Cardiac muscle cell (in vitro differentiated cells and primary cell): ENCODE results near the gene SLC9C2. TPM values are rescaled to one million over a fixed set of nuclear protein-coding genes. Genes with fewer than 3 reads are reported as not detected.

Experiments
- DNase-seq, 2 donors: peaks; one replicate each; pipeline versions ENCODE4 v3.0.0 to v3.0.0-alpha.2; 2010 to 2017; ENCODE audit warnings: low read depth in 1 of 2, low spot score in 1 of 2
- H3K27ac ChIP-seq: fragments of 200-600 bp; sonication (generic); 2 replicates; pipeline ENCODE4 v1.5.1; 2016
- H3K27me3 ChIP-seq: fragments of 200-600 bp; sonication (generic); 2 replicates; pipeline ENCODE4 v1.6.0; 2016; ENCODE audit warnings: control low read depth
- H3K36me3 ChIP-seq: fragments of 200-600 bp; sonication (generic); 2 replicates; pipeline ENCODE4 v1.5.1; 2016; ENCODE audit warnings: control low read depth
- H3K4me1 ChIP-seq: fragments of 200-600 bp; sonication (generic); 2 replicates; pipeline ENCODE4 v1.8.1; 2017; ENCODE audit warnings: low read depth, mild to moderate bottlenecking, mixed run types
- H3K4me3 ChIP-seq: fragments of 200-600 bp; sonication (generic); 2 replicates; pipeline ENCODE4 v1.5.1; 2016; ENCODE audit warnings: mild to moderate bottlenecking
- H3K9me3 ChIP-seq: fragments of 200-600 bp; sonication (generic); 2 replicates; pipeline ENCODE4 v1.5.1; 2017; ENCODE audit warnings: low read depth, mild to moderate bottlenecking, control low read depth
- polyA plus RNA-seq: library from polyadenylated mRNA; unstranded; fragments of >200 nt; fragmentation: Nextera tagmentation; extraction: Ambion mirVana; gene quantifications from 2 replicates; pipeline ENCODE4 v1.2.1, GENCODE V29; 2016
- total RNA-seq: library from RNA; depleted of rRNA; stranded (reverse); fragments of >200 nt; gene quantifications from 2 replicates; pipeline ENCODE4 v1.2.3, GENCODE V29; 2016
- TF ChIP-seq, protein P1 (sequence below): IDR thresholded peaks from 2 replicates; pipeline ENCODE4 v1.5.1; 2012; ENCODE audit warnings: low read depth, mild to moderate bottlenecking, low read length

Gene SLC9C2
- total and polyA plus RNA-seq, 2 experiments from 2014 or later: 0.87 TPM; not detected in 1

DNA sequence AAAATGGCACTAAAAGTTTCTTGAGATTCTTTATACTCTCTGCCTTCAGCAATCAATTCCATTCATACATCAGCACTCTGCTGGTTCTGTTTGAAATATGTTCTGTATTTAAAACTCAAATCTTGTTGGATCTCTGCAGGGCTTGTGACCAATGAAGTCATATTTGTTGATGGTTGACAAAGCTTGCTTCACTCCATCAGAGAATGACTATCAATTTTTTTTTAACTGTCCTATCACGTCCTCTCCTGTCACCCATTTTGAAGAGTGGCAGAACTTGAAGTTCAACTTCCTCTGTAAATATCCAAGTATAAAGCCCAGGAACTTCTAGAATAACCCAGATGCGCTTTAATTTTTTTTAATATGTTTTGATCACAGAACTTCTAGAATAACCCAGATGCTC, 114.9 kb downstream of the SLC9C2 start:
- H3K9me3 ChIP-seq: no peaks in the 10 kb centered on the region
- H3K36me3 ChIP-seq: peaks cover 60% of the 10 kb centered on the region
- no peaks in the 10 kb centered on the region for H3K27me3 ChIP-seq
- DNase-seq: no peak
- TF ChIP-seq, protein P1, sequence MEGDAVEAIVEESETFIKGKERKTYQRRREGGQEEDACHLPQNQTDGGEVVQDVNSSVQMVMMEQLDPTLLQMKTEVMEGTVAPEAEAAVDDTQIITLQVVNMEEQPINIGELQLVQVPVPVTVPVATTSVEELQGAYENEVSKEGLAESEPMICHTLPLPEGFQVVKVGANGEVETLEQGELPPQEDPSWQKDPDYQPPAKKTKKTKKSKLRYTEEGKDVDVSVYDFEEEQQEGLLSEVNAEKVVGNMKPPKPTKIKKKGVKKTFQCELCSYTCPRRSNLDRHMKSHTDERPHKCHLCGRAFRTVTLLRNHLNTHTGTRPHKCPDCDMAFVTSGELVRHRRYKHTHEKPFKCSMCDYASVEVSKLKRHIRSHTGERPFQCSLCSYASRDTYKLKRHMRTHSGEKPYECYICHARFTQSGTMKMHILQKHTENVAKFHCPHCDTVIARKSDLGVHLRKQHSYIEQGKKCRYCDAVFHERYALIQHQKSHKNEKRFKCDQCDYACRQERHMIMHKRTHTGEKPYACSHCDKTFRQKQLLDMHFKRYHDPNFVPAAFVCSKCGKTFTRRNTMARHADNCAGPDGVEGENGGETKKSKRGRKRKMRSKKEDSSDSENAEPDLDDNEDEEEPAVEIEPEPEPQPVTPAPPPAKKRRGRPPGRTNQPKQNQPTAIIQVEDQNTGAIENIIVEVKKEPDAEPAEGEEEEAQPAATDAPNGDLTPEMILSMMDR: no peak
- H3K4me1 ChIP-seq: no peaks in the 10 kb centered on the region
- no peak overlapping the region for H3K4me3 ChIP-seq
- H3K27ac ChIP-seq: no peak overlapping the region

DNA sequence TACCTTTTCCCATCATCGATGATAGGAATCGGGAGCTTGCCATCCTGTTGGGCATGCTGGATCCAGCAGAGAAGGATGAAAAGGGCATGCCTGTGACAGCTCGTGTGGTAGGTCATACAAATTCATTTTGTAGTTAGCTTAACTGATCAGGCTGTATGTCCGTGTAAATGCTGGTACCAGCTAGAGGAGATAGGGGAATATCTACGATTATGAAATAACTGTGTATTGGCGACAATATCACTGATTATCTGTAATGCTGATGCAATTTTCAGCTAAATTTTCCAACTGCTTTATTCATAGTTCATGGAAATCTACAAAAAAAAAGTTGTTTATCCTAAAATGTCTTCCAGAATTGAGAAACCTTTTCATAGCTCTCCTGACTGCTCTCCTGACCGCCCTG, 117.5 kb downstream of the SLC9C2 start:
- no peaks in the 10 kb centered on the region for H3K4me1 ChIP-seq
- TF ChIP-seq, protein P1: no peak
- no peak overlapping the region for H3K27ac ChIP-seq
- H3K9me3 ChIP-seq: no peaks in the 10 kb centered on the region
- no peak overlapping the region for H3K4me3 ChIP-seq
- H3K36me3 ChIP-seq: peaks cover 86% of the 10 kb centered on the region
- H3K27me3 ChIP-seq: no peaks in the 10 kb centered on the region
- DNase-seq: no peak

DNA sequence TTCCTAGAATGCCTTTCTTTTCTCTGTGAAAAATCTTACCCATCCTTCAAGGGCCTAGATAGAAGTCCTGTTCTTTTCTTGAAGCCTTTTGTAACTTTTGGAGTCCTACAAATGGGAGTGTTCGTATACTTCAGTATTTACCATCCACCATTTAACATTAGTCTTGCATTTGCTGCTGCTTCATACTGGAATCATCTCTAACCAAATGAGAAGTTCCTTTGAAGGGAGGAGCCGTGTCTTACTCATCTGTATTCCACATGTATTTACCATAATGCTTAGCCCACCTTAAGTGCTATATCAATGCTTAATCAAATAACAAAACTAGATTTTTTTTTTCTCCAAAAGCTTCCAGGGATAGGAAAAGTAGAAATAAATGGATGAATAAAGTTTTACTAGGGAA, 118.6 kb downstream of the SLC9C2 start:
- H3K27me3 ChIP-seq: no peaks in the 10 kb centered on the region
- H3K36me3 ChIP-seq: peaks cover 89% of the 10 kb centered on the region
- no peak overlapping the region for H3K27ac ChIP-seq
- H3K4me1 ChIP-seq: no peaks in the 10 kb centered on the region
- TF ChIP-seq, protein P1: no peak
- no peaks in the 10 kb centered on the region for H3K9me3 ChIP-seq
- no peak for DNase-seq
- H3K4me3 ChIP-seq: no peak overlapping the region

DNA sequence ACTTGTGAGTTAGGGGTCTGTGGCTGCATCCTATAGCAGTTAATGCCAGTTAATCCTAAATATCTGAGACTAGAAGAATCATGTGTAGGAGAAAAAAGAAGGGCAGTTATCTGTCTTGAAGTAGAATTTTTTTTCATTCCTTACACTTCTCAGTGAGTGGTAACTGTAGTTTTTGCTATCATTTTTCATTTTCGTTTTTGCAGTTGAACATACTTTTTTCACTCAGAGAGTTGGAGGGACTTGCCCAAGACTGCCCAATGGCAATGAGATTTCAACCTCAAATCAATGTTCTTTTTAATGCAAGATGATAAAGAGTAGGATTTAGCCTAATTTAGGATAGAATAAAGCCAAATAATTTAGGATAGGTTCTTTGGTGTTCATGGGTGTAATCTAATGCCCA, 120.2 kb downstream of the SLC9C2 start:
- DNase-seq: no peak
- H3K4me1 ChIP-seq: peaks cover 9% of the 10 kb centered on the region
- TF ChIP-seq, protein P1: no peak
- peaks cover 74% of the 10 kb centered on the region for H3K36me3 ChIP-seq
- no peak overlapping the region for H3K27ac ChIP-seq
- H3K9me3 ChIP-seq: no peaks in the 10 kb centered on the region
- H3K4me3 ChIP-seq: no peak overlapping the region
- no peaks in the 10 kb centered on the region for H3K27me3 ChIP-seq

DNA sequence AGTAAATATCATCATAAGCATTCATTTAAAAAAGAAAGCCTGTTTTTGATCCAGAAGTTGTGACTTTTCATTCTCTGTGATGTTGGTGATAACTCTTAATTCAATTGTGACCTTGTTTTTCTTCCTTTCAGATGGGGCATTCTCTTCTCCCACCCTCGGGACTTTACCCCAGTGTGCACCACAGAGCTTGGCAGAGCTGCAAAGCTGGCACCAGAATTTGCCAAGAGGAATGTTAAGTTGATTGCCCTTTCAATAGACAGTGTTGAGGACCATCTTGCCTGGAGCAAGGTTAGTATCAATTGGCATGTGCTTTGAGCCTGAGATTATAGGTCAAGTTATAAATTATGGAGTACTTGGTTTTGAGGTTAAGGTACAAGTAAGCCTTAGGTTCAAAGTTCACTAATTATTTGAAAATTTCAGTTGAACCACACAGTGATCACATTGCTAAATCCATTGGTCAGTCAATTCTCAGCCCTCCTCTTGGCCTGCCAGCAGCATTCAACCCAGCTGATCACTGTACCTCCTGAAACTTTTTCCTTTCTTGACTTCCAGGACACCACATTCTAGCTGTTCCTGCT, 121.6 kb downstream of the SLC9C2 start:
- DNase-seq: no peak
- TF ChIP-seq, protein P1: no peak
- peaks cover 60% of the 10 kb centered on the region for H3K36me3 ChIP-seq
- H3K4me1 ChIP-seq: peaks cover 9% of the 10 kb centered on the region
- H3K9me3 ChIP-seq: no peaks in the 10 kb centered on the region
- H3K4me3 ChIP-seq: no peak overlapping the region
- no peaks in the 10 kb centered on the region for H3K27me3 ChIP-seq
- H3K27ac ChIP-seq: no peak overlapping the region
